Astrocyte (in vitro differentiated cells and primary cell): ENCODE data around the gene SAMD10. TPM values are rescaled to one million over a fixed set of nuclear protein-coding genes. Genes with fewer than 3 reads are reported as not detected.

ENCODE experiments used
- DNase-seq: peaks from one replicate; pipeline ENCODE4 v3.0.0-alpha.2; 2010; ENCODE audit warnings: low read depth
- FAIRE-seq: peaks from 2 replicates; lab custom pipeline; 2011; peaks lifted over from hg19 to GRCh38; lab: Jason Lieb, UNC
- H2AFZ ChIP-seq: 2 replicates; pipeline ENCODE4 v1.6.0; 2012; ENCODE audit warnings: low read depth, low read length, inconsistent platforms
- H3K27ac ChIP-seq: 2 replicates; pipeline ENCODE4 v1.5.1; 2011; ENCODE audit warnings: low read depth, low read length, inconsistent platforms
- H3K27me3 ChIP-seq: 2 replicates; pipeline ENCODE4 v1.6.0; 2011; ENCODE audit warnings: low read length, inconsistent platforms; ENCODE audit not compliant: insufficient read depth
- H3K36me3 ChIP-seq: 2 replicates; pipeline ENCODE4 v1.5.1; 2011; ENCODE audit warnings: low read length, inconsistent platforms; ENCODE audit not compliant: insufficient read depth
- H3K4me1 ChIP-seq: 2 replicates; pipeline ENCODE4 v1.5.1; 2011; ENCODE audit warnings: low read length, inconsistent platforms; ENCODE audit not compliant: insufficient read depth
- H3K4me2 ChIP-seq: 2 replicates; pipeline ENCODE4 v1.6.0; 2012; ENCODE audit warnings: low read length, inconsistent platforms
- H3K4me3 ChIP-seq: 2 replicates; pipeline ENCODE4 v1.5.1; 2011; ENCODE audit warnings: low read depth, mild to moderate bottlenecking, low read length, inconsistent platforms; ENCODE audit not compliant: insufficient read depth
- H3K79me2 ChIP-seq: 2 replicates; pipeline ENCODE4 v1.6.0; 2012; ENCODE audit warnings: mild to moderate bottlenecking, low read length, inconsistent platforms; ENCODE audit not compliant: insufficient read depth
- H3K9ac ChIP-seq: 2 replicates; pipeline ENCODE4 v1.6.0; 2012; ENCODE audit warnings: mild to moderate bottlenecking, low read length, inconsistent platforms
- H3K9me3 ChIP-seq: 2 replicates; pipeline ENCODE4 v1.5.1; 2012; ENCODE audit warnings: low read depth, mild to moderate bottlenecking, low read length, inconsistent platforms; ENCODE audit not compliant: insufficient read depth
- H4K20me1 ChIP-seq: 2 replicates; pipeline ENCODE4 v1.6.0; 2012; ENCODE audit warnings: low read length, inconsistent platforms; ENCODE audit not compliant: insufficient read depth
- H3K27ac Mint-ChIP-seq: one replicate; pipeline ENCODE4 v1.8.0; 2021; ENCODE audit warnings: mild to moderate bottlenecking, mixed read lengths; ENCODE audit not compliant: unreplicated experiment
- H3K27me3 Mint-ChIP-seq: one replicate; pipeline ENCODE4 v1.8.0; 2021; ENCODE audit warnings: low read depth, mixed read lengths; ENCODE audit not compliant: unreplicated experiment
- H3K36me3 Mint-ChIP-seq: one replicate; pipeline ENCODE4 v1.8.0; 2021; ENCODE audit warnings: low read depth, mixed read lengths; ENCODE audit not compliant: unreplicated experiment
- H3K4me1 Mint-ChIP-seq: one replicate; pipeline ENCODE4 v1.8.0; 2021; ENCODE audit warnings: low read depth, mixed read lengths; ENCODE audit not compliant: unreplicated experiment
- H3K4me3 Mint-ChIP-seq: one replicate; pipeline ENCODE4 v1.8.0; 2021; ENCODE audit warnings: mild to moderate bottlenecking, moderate library complexity, mixed read lengths; ENCODE audit not compliant: unreplicated experiment
- H3K9me3 Mint-ChIP-seq: one replicate; pipeline ENCODE4 v1.8.0; 2021; ENCODE audit warnings: mild to moderate bottlenecking, mixed read lengths; ENCODE audit not compliant: unreplicated experiment
- CTCF ChIP-seq: IDR thresholded peaks from 2 replicates; pipeline ENCODE4 v1.5.1; 2011; ENCODE audit warnings: low read depth, mild to moderate bottlenecking, inconsistent platforms, low read length, moderate library complexity; ENCODE audit not compliant: insufficient read depth
- EZH2 ChIP-seq: IDR thresholded peaks from 2 replicates; pipeline ENCODE4 v1.6.1; 2012; ENCODE audit warnings: mild to moderate bottlenecking, low read length, inconsistent platforms; ENCODE audit not compliant: insufficient read depth
- total RNA-seq: library from RNA; stranded (reverse); gene quantifications from 2 replicates; pipeline ENCODE4 v1.2.1, GENCODE V29; 2021

Gene SAMD10
- total RNA-seq, 1 donor from 2014 or later, result 4.3 TPM

GRCh38 chr20:63944078-63944941 lies 35.1 kb downstream of the SAMD10 start:
- no peaks in the 10 kb centered on the region for H3K9me3 ChIP-seq
- H3K4me2 ChIP-seq, result no peak overlapping the region
- H3K4me1 ChIP-seq, result peaks cover 8% of the 10 kb centered on the region
- H3K27ac Mint-ChIP-seq, result no peak overlapping the region
- no peak overlapping the region for H3K4me3 Mint-ChIP-seq
- TF ChIP-seq EZH2 (no peak), CTCF (no peak)
- no peaks in the 10 kb centered on the region for H3K27me3 Mint-ChIP-seq
- H3K79me2 ChIP-seq, result peaks cover 45% of the 10 kb centered on the region
- H3K9ac ChIP-seq, result no peak overlapping the region
- H3K36me3 Mint-ChIP-seq, result peaks cover 4% of the 10 kb centered on the region
- H3K27ac ChIP-seq, result no peak overlapping the region
- no peak overlapping the region for H2AFZ ChIP-seq
- no peak overlapping the region for H3K4me3 ChIP-seq
- H4K20me1 ChIP-seq, result peaks cover 85% of the 10 kb centered on the region
- no peaks in the 10 kb centered on the region for H3K9me3 Mint-ChIP-seq
- no peaks in the 10 kb centered on the region for H3K4me1 Mint-ChIP-seq
- H3K36me3 ChIP-seq, result peaks cover 3% of the 10 kb centered on the region
- H3K27me3 ChIP-seq, result no peaks in the 10 kb centered on the region
- FAIRE-seq, result no peak
- no peak for DNase-seq

DNA sequence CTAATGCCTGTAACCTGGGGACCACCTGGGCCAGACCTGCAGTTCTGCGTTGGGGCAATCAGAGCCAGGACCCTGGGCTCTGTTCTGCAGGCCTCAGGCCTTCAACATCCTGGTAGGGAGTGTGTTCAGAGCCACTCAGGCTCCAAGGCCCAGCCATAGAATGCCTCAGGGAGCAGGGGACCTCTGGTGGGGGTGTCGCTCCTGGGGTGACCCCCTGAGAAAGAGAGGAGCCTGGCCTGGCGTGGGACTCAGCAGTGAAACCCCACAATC lies 35.7 kb downstream of the SAMD10 start:
- FAIRE-seq, result no peak
- H3K4me3 ChIP-seq, result no peak overlapping the region
- peaks cover 2% of the 10 kb centered on the region for H3K4me1 ChIP-seq
- no peak overlapping the region for H2AFZ ChIP-seq
- Mint-ChIP-seq H3K36me3 (peaks cover 4% of the 10 kb centered on the region), H3K4me1 (no peaks in the 10 kb centered on the region), H3K27ac (no peak overlapping the region), H3K9me3 (no peaks in the 10 kb centered on the region), H3K4me3 (no peak overlapping the region), H3K27me3 (no peaks in the 10 kb centered on the region)
- no peaks in the 10 kb centered on the region for H3K9me3 ChIP-seq
- no peak overlapping the region for H3K9ac ChIP-seq
- H3K4me2 ChIP-seq, result no peak overlapping the region
- DNase-seq, result no peak
- no peak overlapping the region for H3K27ac ChIP-seq
- TF ChIP-seq CTCF (no peak), EZH2 (no peak)
- H3K27me3 ChIP-seq, result no peaks in the 10 kb centered on the region
- H4K20me1 ChIP-seq, result peaks cover 80% of the 10 kb centered on the region
- peaks cover 39% of the 10 kb centered on the region for H3K79me2 ChIP-seq
- H3K36me3 ChIP-seq, result peaks cover 3% of the 10 kb centered on the region
